ENCODE data around the gene PAPLN. TPM values are rescaled to one million over a fixed set of nuclear protein-coding genes. Genes with fewer than 3 reads are reported as not detected.

PAPLN gene
- total and polyA plus RNA-seq, 2 of the 8 experiments (the other 6 are each of a cell fraction or from before 2014, with no cell fraction given) = 14.8 to 25.6 TPM

- CTCF ChIA-PET (ENCODE audit: partially characterized antibody) = interaction anchor here (0.5 to 1.6 kb wide), 7 partner anchors 9 to 1092 kb away, joined by 3 to 5 read pairs (median 4); no protein-coding TSS in a partner anchor
- no peak overlapping the region for H3K27ac ChIP-seq (ENCODE audit: low read depth, low read length)
- no peak for FAIRE-seq
- no peak for TF ChIP-seq TAF1 (IDR thresholded peaks at IDR 0.05; ENCODE audit: low read depth, low read length)
- no peak for TF ChIP-seq SIX5 (IDR thresholded peaks at IDR 0.05; ENCODE audit: low read depth, low read length)
- no peak for TF ChIP-seq CHD2 (IDR thresholded peaks at IDR 0.05; ENCODE audit: low read length)
- no peak for TF ChIP-seq CBX5 (IDR thresholded peaks at IDR 0.05; ENCODE audit: low read depth, low read length)
- no peak for TF ChIP-seq EZH2 (IDR thresholded peaks at IDR 0.05; ENCODE audit: low read depth, low read length, severe bottlenecking)
- TF ChIP-seq RBBP5 (IDR thresholded peaks at IDR 0.05; ENCODE audit: borderline replicate concordance, low read depth, low read length) = no peak
- TF ChIP-seq MAFK (IDR thresholded peaks at IDR 0.05; ENCODE audit: low read depth, low read length) = no peak
- TF ChIP-seq CEBPB (IDR thresholded peaks at IDR 0.05; ENCODE audit: low read depth, low read length) = no peak
- TF ChIP-seq HDAC2 (IDR thresholded peaks at IDR 0.05; ENCODE audit: borderline replicate concordance in 1 of 2, low read depth in 2 of 2, low read length in 2 of 2) = no peak
- no peak for TF ChIP-seq SP2 (IDR thresholded peaks at IDR 0.05; ENCODE audit: low read length)
- no peak for TF ChIP-seq RAD21 (IDR thresholded peaks at IDR 0.05 in 1 of 2, conservative IDR thresholded peaks at IDR 0.05 in 1 of 2; ENCODE audit: low read depth in 2 of 2, low read length in 2 of 2)
- no peak for TF ChIP-seq EGR1 (IDR thresholded peaks at IDR 0.05; ENCODE audit: borderline replicate concordance, low read depth, low read length)
- no peak for TF ChIP-seq SIRT6 (IDR thresholded peaks at IDR 0.05; ENCODE audit: low read length)
These were observed 25.9 kb upstream of the PAPLN start for GRCh38 chr14:73211251-73212040.

More at GRCh38 chr14:73211251-73212040, 25.9 kb upstream of the PAPLN start:
- Histone ChIP-seq H4K20me1 (replicated peaks in 1 of 2; ENCODE audit: control insufficient read depth in 1 of 2, insufficient read depth in 2 of 2, low read length in 2 of 2) (no peaks in the 10 kb centered on the region), H2AK5ac (ENCODE audit: low read depth, low read length) (no peak overlapping the region), H2BK12ac (ENCODE audit: low read depth, low read length) (no peak overlapping the region), H3K9me3 (ENCODE audit: insufficient read depth in 2 of 2, low read depth in 1 of 2, low read length in 1 of 2) (no peaks in the 10 kb centered on the region; a peak in 1 of 4 replicates), H2BK15ac (ENCODE audit: low read length) (no peak overlapping the region), H3K4me2 (ENCODE audit: insufficient read depth in 1 of 2, low read depth in 2 of 2, low read length in 2 of 2) (no peak overlapping the region), H3K23ac (ENCODE audit: insufficient read length) (no peak overlapping the region), H3K79me1 (ENCODE audit: low read depth, low read length) (no peaks in the 10 kb centered on the region), H3K56ac (replicated peaks; ENCODE audit: insufficient read length, low read depth, low read length) (no peak overlapping the region), H3K23me2 (ENCODE audit: low read depth, low read length) (no peaks in the 10 kb centered on the region), H2AFZ (ENCODE audit: low read length) (no peak overlapping the region), H3K36me3 (ENCODE audit: control insufficient read depth in 2 of 4, insufficient read depth in 4 of 4, low read length in 3 of 4) (peaks cover 5 to 37% (median 17%) of the 10 kb centered on the region in 4 experiments; a peak in 7 of 8 replicates), H4K8ac (ENCODE audit: extremely low read depth, insufficient read depth, low read length) (no peak overlapping the region), H3K4me3 (ENCODE audit: extremely low read depth in 1 of 4, insufficient read depth in 2 of 4, low read depth in 3 of 4, low read length in 4 of 4) (no peak overlapping the region), H3K27me3 (replicated peaks in 1 of 4; ENCODE audit: control insufficient read depth in 3 of 4, extremely low read depth in 1 of 4, insufficient read depth in 3 of 4, low read length in 3 of 4) (no peaks in the 10 kb centered on the region), H3K14ac (ENCODE audit: insufficient read length) (no peak overlapping the region), H2BK20ac (ENCODE audit: low read length) (no peak overlapping the region), H3K4ac (replicated peaks; ENCODE audit: insufficient read length, low read depth, low read length) (no peak overlapping the region), H4K5ac (ENCODE audit: insufficient read length, low read depth, low read length) (no peak overlapping the region), H4K91ac (replicated peaks; ENCODE audit: insufficient read length, low read length) (no peak overlapping the region), H2BK120ac (replicated peaks; ENCODE audit: low read depth, low read length) (no peak overlapping the region), H3K4me1 (replicated peaks in 1 of 4; ENCODE audit: control insufficient read depth in 3 of 4, insufficient read depth in 4 of 4, low read length in 3 of 4) (no peaks in the 10 kb centered on the region), H2BK5ac (ENCODE audit: low read depth, low read length) (no peak overlapping the region), H3K18ac (ENCODE audit: extremely low read depth, low read length) (no peak overlapping the region), H3K79me2 (ENCODE audit: control insufficient read depth in 1 of 2, insufficient read depth in 2 of 2, low read length in 2 of 2) (no peaks in the 10 kb centered on the region), H3K9ac (replicated peaks in 1 of 4; ENCODE audit: extremely low read depth in 1 of 4, low read depth in 3 of 4, low read length in 3 of 4) (no peak overlapping the region)
- POLR2A ChIA-PET (ENCODE audit: partially characterized antibody) = no interaction called here
- no peak for DNase-seq (ENCODE audit: low read depth in 1 of 2, low spot score in 2 of 2)
- 94% methylated on average over 7 of the region's 7 CpGs; no CpG with 5 or more reads in 1 of the 2 experiments for WGBS, 2 experiments (ENCODE audit: extremely low coverage in 1 of 2, insufficient coverage in 1 of 2, insufficient read length in 1 of 2, insufficient replicate concordance in 2 of 2, low coverage in 1 of 2, low lambda C conversion rate in 2 of 2, missing lambda C conversion rate in 1 of 2)

Measured in H1 (cell line).